HepG2 (cell line): Measurements from ENCODE around the gene EFCAB8. TPM values are rescaled to one million over a fixed set of nuclear protein-coding genes. Genes with fewer than 3 reads are reported as not detected.

ENCODE experiments used
- ATAC-seq: fragments of 200-7000 bp; cut with Tn5 transposase; 3 replicates; pipeline ENCODE4 v1.9.1; 2020; ENCODE audit warnings: mild to moderate bottlenecking, moderate library complexity
- BruUV-seq: library from RNA; stranded (reverse); fragments of 400-500 nt; replicated peaks from 2 replicates; lab custom pipeline; 2021; lab: Mats Ljungman, UMichigan
- CTCF ChIA-PET: fragments of 300-600 bp; formaldehyde crosslinking; extraction: SDS; loops from one replicate; lab custom pipeline; 2021; ENCODE audit warnings: low total read pairs, inconsistent platforms, low intra/inter-chr PET ratio; lab: Yijun Ruan, JAX
- POLR2A ChIA-PET: fragments of 350-600 bp; sonication (Branson Sonifier 250); formaldehyde crosslinking; loops from one replicate; lab custom pipeline; 2020; ENCODE audit warnings: antibody characterized with exemption, inconsistent platforms; lab: Yijun Ruan, JAX
- DNase-seq: peaks from one replicate; pipeline ENCODE4 v3.0.0-alpha.2; 2015; ENCODE audit warnings: low spot score
- FAIRE-seq: peaks from 3 replicates; lab custom pipeline; 2011; peaks lifted over from hg19 to GRCh38; lab: Jason Lieb, UNC
- H2AFZ ChIP-seq: one replicate; pipeline ENCODE4 v1.6.1; 2011; ENCODE audit warnings: low read length, inconsistent platforms
- H3K27ac ChIP-seq: fragments of 300-600 bp; 3 replicates; pipeline ENCODE4 v1.8.0; 2011; ENCODE audit warnings: mixed run types, mild to moderate bottlenecking, mixed read lengths, low read length, inconsistent platforms; ENCODE audit not compliant: insufficient read depth; ENCODE audit errors: extremely low read length
- H3K27me3 ChIP-seq, 2 experiments: fragments of 200-600 bp in 1 of 2; 2 replicates in 1 of 2; 3 replicates in 1 of 2; pipeline versions ENCODE4 v1.6.0 to v1.8.0; 2011; ENCODE audit warnings: low read length in 2 of 2, mild to moderate bottlenecking in 2 of 2, moderate library complexity in 2 of 2, inconsistent platforms in 1 of 2; ENCODE audit not compliant: insufficient read depth in 2 of 2, control insufficient read depth in 1 of 2
- H3K36me3 ChIP-seq, 2 experiments: fragments of 200-600 bp in 1 of 2; replicated peaks in 1 of 2; 2 replicates in 1 of 2; 3 replicates in 1 of 2; pipeline versions ENCODE4 v1.5.1 to v1.8.0; 2011; ENCODE audit warnings: low read length in 2 of 2, inconsistent platforms in 1 of 2; ENCODE audit not compliant: insufficient read depth in 2 of 2, control insufficient read depth in 1 of 2
- H3K4me1 ChIP-seq: 2 replicates; pipeline ENCODE4 v1.5.1; 2012; ENCODE audit warnings: low read length, inconsistent platforms; ENCODE audit not compliant: insufficient read depth
- H3K4me2 ChIP-seq: 2 replicates; pipeline ENCODE4 v1.6.0; 2011; ENCODE audit warnings: low read depth, low read length, inconsistent platforms
- H3K4me3 ChIP-seq, 3 experiments: fragments of 200-600 bp in 1 of 3; sonication (generic), shearing (Covaris generic) in 1 of 3; replicated peaks in 1 of 3; 2 replicates each; pipeline ENCODE4 v1.5.1; 2011 to 2016; ENCODE audit warnings: low read length in 3 of 3, inconsistent platforms in 2 of 3, low read depth in 2 of 3, mild to moderate bottlenecking in 2 of 3, control low read depth in 1 of 3, mixed read lengths in 1 of 3; ENCODE audit not compliant: insufficient read depth in 1 of 3
- H3K79me2 ChIP-seq: one replicate; pipeline ENCODE4 v1.6.1; 2011; ENCODE audit warnings: low read length, inconsistent platforms; ENCODE audit not compliant: insufficient read depth
- H3K9ac ChIP-seq: 2 replicates; pipeline ENCODE4 v1.6.0; 2011; ENCODE audit warnings: mild to moderate bottlenecking, low read depth, low read length, inconsistent platforms; ENCODE audit not compliant: insufficient read depth
- H3K9me3 ChIP-seq: 2 replicates; pipeline ENCODE4 v1.5.1; 2012; ENCODE audit warnings: mild to moderate bottlenecking, low read length
- H4K20me1 ChIP-seq: 2 replicates; pipeline ENCODE4 v1.6.0; 2011; ENCODE audit warnings: inconsistent platforms, mild to moderate bottlenecking, low read length, moderate library complexity; ENCODE audit not compliant: insufficient read depth
- ATF7 ChIP-seq, 2 experiments: fragments of 450-650 bp in 1 of 2; sonication (generic) in 1 of 2; formaldehyde crosslinking in 1 of 2; IDR thresholded peaks; 2 replicates each; pipeline versions ENCODE4 v1.4.0 to v1.6.1; 2016 to 2020; ENCODE audit warnings: antibody characterized with exemption in 1 of 2, mild to moderate bottlenecking in 1 of 2, missing genetic modification reagents in 1 of 2
- FOXK1 ChIP-seq: sonication (generic); formaldehyde crosslinking; IDR thresholded peaks from 2 replicates; pipeline ENCODE4 v1.4.0; 2020; ENCODE audit warnings: low read depth, missing genetic modification reagents, borderline replicate concordance
- GABPA ChIP-seq, 2 experiments: IDR thresholded peaks; 2 replicates each; pipeline ENCODE4 v1.6.1; 2011 to 2016; ENCODE audit warnings: low read depth in 2 of 2, low read length in 1 of 2, missing biosample characterization in 1 of 2, missing genetic modification characterization in 1 of 2
- GTF3A ChIP-seq: sonication (generic); formaldehyde crosslinking; conservative IDR thresholded peaks from 2 replicates; pipeline ENCODE4 v1.4.0; 2020; ENCODE audit warnings: mild to moderate bottlenecking, missing genetic modification reagents
- YEATS4 ChIP-seq: sonication (generic); formaldehyde crosslinking; IDR thresholded peaks from 2 replicates; pipeline ENCODE4 v1.4.0; 2020; ENCODE audit warnings: missing genetic modification reagents, borderline replicate concordance
- ZFAT ChIP-seq: sonication (generic); formaldehyde crosslinking; conservative IDR thresholded peaks from 2 replicates; pipeline ENCODE4 v1.8.1; 2023; ENCODE audit warnings: missing genetic modification reagents, inconsistent platforms
- ZHX1 ChIP-seq: sonication (generic); formaldehyde crosslinking; IDR thresholded peaks from 2 replicates; pipeline ENCODE4 v1.8.1; 2022; ENCODE audit warnings: low read depth, mild to moderate bottlenecking, missing genetic modification reagents
- ZNF12 ChIP-seq: sonication (generic); formaldehyde crosslinking; IDR thresholded peaks from 2 replicates; pipeline ENCODE4 v1.5.0; 2020; ENCODE audit warnings: missing genetic modification reagents
- WGBS: methylation state at CpG from one replicate; pipeline ENCODE4 v1.1.6; 2017; ENCODE audit warnings: low lambda C conversion rate; 5-methylcytosine and 5-hydroxymethylcytosine counted together
- in situ Hi-C: cut with HindIII; loops from 2 replicates; pipeline ENCODE4 v1.10.0; 2017; ENCODE audit warnings: low pct_unique_long_range_greater_than_20kb; ENCODE audit not compliant: extremely low pct_ligation_motif_present
- intact Hi-C: fragments of 100-400 bp; cut with micrococcal nuclease; formaldehyde crosslinking; loops from one replicate; pipeline ENCODE4 v1.10.0; 2022; ENCODE audit not compliant: unreplicated experiment
- polyA plus RNA-seq, 8 experiments: library from polyadenylated mRNA; depleted of rRNA in 3 of 8; stranded (reverse) in 7 of 8; unstranded in 1 of 8; fragments of >200 nt; fragmentation: Illumina TruSeq in 4 of 8; extraction: Trizol in 4 of 8; gene quantifications; 2 replicates each; pipeline versions ENCODE4 v1.2.1 to v1.2.3, GENCODE V29; 2011 to 2016; ENCODE audit warnings: low read depth in 4 of 8, missing spikeins in 1 of 8, mixed read lengths in 1 of 8; ENCODE audit not compliant: insufficient read depth in 1 of 8
- total RNA-seq, 5 experiments: library from RNA; depleted of rRNA; stranded (reverse); fragments of >200 nt; fragmentation: Illumina TruSeq; extraction: Trizol; gene quantifications; 2 replicates each; pipeline ENCODE4 v1.2.3, GENCODE V29; 2016; ENCODE audit warnings: low read depth in 1 of 5
- TF ChIP-seq, protein P1 (sequence below): sonication (generic); formaldehyde crosslinking; IDR thresholded peaks from 2 replicates; pipeline ENCODE4 v1.4.0; 2020; ENCODE audit warnings: missing genetic modification reagents
- TF ChIP-seq, protein P2 (sequence below): IDR thresholded peaks from 2 replicates; pipeline ENCODE4 v1.6.1; 2016; ENCODE audit warnings: control low read depth
- TF ChIP-seq, protein P3 (sequence below): sonication (generic); formaldehyde crosslinking; IDR thresholded peaks from 2 replicates; pipeline ENCODE4 v1.4.0; 2020; ENCODE audit warnings: missing genetic modification reagents, low read depth, mild to moderate bottlenecking, borderline replicate concordance

EFCAB8 gene
- total and polyA plus RNA-seq, 2 of the 13 experiments (the other 11 are each of a cell fraction or from before 2014, with no cell fraction given), result 0.15 to 0.22 TPM

DNA sequence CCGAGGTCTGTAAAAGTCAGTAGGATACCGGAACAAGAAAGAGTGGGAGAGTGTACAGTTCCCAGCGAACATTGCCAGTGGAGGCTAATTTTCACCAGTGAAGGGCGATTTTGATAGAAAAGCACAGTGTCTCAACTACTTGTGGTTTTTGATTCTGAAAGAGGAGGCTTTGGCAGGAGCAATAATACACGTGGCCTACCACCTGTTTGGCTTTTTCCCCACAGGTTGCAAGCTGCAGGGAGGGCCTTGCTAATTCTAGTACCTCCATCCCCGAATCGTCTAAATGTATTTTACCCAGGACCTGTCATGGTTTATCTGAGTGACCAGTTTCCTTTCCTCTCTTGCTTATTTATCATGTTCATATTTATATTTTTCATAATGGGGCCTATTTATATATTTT lies 3.3 kb upstream of the EFCAB8 start:
- Histone ChIP-seq H3K4me2 (no peak overlapping the region), H3K36me3 (peaks cover 10 to 26% of the 10 kb centered on the region in 2 experiments; a peak in 4 of 5 replicates), H3K9me3 (no peaks in the 10 kb centered on the region), H3K27ac (no peak overlapping the region), H3K4me3 (no peak overlapping the region), H3K9ac (no peak overlapping the region), H3K4me1 (no peaks in the 10 kb centered on the region), H3K79me2 (no peaks in the 10 kb centered on the region), H3K27me3 (no peaks in the 10 kb centered on the region), H4K20me1 (no peaks in the 10 kb centered on the region), H2AFZ (no peak overlapping the region)
- no TSS peak for BruUV-seq
- in situ Hi-C loops, result no loop called here
- WGBS, result 96% methylated on average over 7 of the region's 7 CpGs
- POLR2A ChIA-PET, result interaction anchor here (0.7 kb wide), 1 partner anchor 145 kb away, joined by 3 read pairs; no protein-coding TSS in a partner anchor
- DNase-seq (no peak), FAIRE-seq (no peak), ATAC-seq (no peak)
- no peak for TF ChIP-seq ATF7 (IDR thresholded peaks at IDR 0.05)
- no peak for TF ChIP-seq ATF7 (CRISPR knock-in tag; IDR thresholded peaks at IDR 0.05)
- TF ChIP-seq, protein P1, sequence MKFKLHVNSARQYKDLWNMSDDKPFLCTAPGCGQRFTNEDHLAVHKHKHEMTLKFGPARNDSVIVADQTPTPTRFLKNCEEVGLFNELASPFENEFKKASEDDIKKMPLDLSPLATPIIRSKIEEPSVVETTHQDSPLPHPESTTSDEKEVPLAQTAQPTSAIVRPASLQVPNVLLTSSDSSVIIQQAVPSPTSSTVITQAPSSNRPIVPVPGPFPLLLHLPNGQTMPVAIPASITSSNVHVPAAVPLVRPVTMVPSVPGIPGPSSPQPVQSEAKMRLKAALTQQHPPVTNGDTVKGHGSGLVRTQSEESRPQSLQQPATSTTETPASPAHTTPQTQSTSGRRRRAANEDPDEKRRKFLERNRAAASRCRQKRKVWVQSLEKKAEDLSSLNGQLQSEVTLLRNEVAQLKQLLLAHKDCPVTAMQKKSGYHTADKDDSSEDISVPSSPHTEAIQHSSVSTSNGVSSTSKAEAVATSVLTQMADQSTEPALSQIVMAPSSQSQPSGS (CRISPR knock-in tag), result no peak
- no peak for TF ChIP-seq ZHX1 (CRISPR knock-in tag)
- TF ChIP-seq FOXK1, result no peak
- TF ChIP-seq GTF3A, result no peak
- TF ChIP-seq GABPA (IDR thresholded peaks at IDR 0.05; ENCODE audit: low read depth, low read length), result no peak
- no peak for TF ChIP-seq GABPA (CRISPR knock-in tag; IDR thresholded peaks at IDR 0.05; ENCODE audit: low read depth)
- TF ChIP-seq, protein P2, sequence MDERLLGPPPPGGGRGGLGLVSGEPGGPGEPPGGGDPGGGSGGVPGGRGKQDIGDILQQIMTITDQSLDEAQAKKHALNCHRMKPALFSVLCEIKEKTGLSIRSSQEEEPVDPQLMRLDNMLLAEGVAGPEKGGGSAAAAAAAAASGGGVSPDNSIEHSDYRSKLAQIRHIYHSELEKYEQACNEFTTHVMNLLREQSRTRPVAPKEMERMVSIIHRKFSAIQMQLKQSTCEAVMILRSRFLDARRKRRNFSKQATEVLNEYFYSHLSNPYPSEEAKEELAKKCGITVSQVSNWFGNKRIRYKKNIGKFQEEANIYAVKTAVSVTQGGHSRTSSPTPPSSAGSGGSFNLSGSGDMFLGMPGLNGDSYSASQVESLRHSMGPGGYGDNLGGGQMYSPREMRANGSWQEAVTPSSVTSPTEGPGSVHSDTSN (CRISPR knock-in tag), result no peak
- TF ChIP-seq YEATS4 (CRISPR knock-in tag), result no peak
- no peak for TF ChIP-seq ZFAT (CRISPR knock-in tag)
- TF ChIP-seq, protein P3, sequence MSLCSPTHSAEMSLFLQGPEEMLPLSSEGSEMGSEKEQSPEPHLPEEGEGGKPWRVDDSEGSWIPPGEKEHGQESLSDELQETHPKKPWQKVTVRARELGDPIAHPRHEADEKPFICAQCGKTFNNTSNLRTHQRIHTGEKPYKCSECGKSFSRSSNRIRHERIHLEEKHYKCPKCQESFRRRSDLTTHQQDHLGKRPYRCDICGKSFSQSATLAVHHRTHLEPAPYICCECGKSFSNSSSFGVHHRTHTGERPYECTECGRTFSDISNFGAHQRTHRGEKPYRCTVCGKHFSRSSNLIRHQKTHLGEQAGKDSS, result no peak
- TF ChIP-seq ZNF12 (CRISPR knock-in tag), result no peak
- intact Hi-C loops, result no loop called here
- CTCF ChIA-PET, result no interaction called here
